Subcutaneous adipose tissue (tissue), 4 donors: ENCODE data around the gene EXPH5. TPM values are rescaled to one million over a fixed set of nuclear protein-coding genes. Genes with fewer than 3 reads are reported as not detected.

Source experiments
- CTCF ChIP-seq: fragments of 450-650 bp; IDR thresholded peaks from one replicate; pipeline ENCODE4 v1.5.1; 2016; ENCODE audit warnings: low read depth, mild to moderate bottlenecking, control low read depth, antibody characterized with exemption, moderate library complexity
- total RNA-seq, 4 donors: library from RNA; depleted of rRNA; stranded (reverse); fragments of >200 nt; gene quantifications; one replicate each; pipeline ENCODE4 v1.1.0, GENCODE V29; 2016

EXPH5 gene
- total RNA-seq, 4 donors from 2014 or later: 1.0 to 4.1 (median 2.5) TPM

GRCh38 chr11:108498046-108498815 is 95.3 kb downstream of the EXPH5 start, which contains the start of gene POGLUT3:
POGLUT3 (minus strand) TSS chr11:108498384; CDS start chr11:108498366, 18 bp downstream.
- TF ChIP-seq CTCF: no peak

GRCh38 chr11:108497317-108498045 is 96.1 kb downstream of the EXPH5 start:
- TF ChIP-seq CTCF: no peak

GRCh38 chr11:108496643-108497256 is 96.8 kb downstream of the EXPH5 start:
- TF ChIP-seq CTCF: no peak

GRCh38 chr11:108495326-108495725 is 98.2 kb downstream of the EXPH5 start:
- no peak for TF ChIP-seq CTCF

GRCh38 chr11:108494182-108494581 is 99.4 kb downstream of the EXPH5 start:
- TF ChIP-seq CTCF: no peak

GRCh38 chr11:108491936-108492335 is 101.6 kb downstream of the EXPH5 start:
- TF ChIP-seq CTCF: no peak

GRCh38 chr11:108486828-108487227 is 106.7 kb downstream of the EXPH5 start:
- TF ChIP-seq CTCF: no peak
